ENCODE data around the gene ZNF426. TPM values are rescaled to one million over a fixed set of nuclear protein-coding genes. Genes with fewer than 3 reads are reported as not detected.
A peak's percentile ranks its signal among the peaks of the same experiment; 100 is the strongest.
"Not testable (repeated sequence)": the region's sequence is repeated elsewhere in the genome, so short reads cannot be mapped to it uniquely, and the experiment has no call there.

The ZNF426 gene
- 17.6 and 19.2 TPM in 2 replicates for total RNA-seq

DNA sequence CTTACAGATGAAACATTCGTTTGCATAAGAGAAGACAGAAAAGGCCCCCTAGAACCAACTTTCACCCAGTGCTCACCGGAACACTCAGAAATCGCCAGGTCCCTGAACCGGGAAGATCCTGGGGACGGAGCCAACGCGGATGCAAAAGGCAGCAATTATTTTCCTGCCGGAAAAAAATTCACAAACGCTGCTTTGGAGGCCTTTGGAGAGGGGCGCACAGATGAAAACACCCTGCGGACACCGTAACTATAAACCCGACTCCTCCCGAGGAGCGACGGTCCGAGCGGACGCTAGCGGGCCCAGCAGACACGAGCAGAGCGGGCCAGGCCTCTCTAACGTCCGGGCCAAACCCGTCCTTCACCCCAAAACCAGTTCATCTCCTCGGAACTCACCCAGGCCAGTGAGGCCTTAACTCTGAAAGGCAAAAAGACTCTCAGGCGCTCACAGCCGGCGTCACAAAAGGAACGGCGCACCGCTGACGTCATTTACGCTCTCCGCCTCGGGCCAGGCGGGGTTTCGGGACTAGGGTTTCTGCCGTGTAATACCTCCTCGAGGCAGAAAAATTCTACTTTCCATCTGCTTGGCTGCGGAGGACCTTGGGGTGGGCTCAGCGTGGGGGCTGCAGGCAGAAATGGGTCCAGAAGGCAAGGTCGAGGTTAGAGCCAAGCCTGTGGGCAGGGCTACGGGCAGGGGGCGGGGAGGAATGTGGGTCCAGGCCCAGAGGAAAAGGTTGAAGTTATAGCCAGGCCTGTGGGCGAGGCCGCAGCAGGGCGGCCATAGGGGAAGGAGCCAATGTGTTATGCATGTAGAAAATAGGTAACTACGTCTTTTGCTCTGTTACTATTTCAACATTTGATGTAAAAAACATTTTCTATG, at the start of gene ZNF426:
TSS of gene ZNF426 (minus strand) at position 463 of the 876 bp plus-strand sequence. CDS start 2,413 bp downstream, outside the sequence.
- no peaks in the 10 kb centered on the region for H3K27me3 ChIP-seq (ENCODE audit: control insufficient read depth, insufficient read depth, low read length)
- FAIRE-seq, result peak; percentile 82
- H3K36me3 ChIP-seq (ENCODE audit: control insufficient read depth, insufficient read depth, low read length), result peaks cover 12% of the 10 kb centered on the region
- H3K4me3 ChIP-seq (ENCODE audit: low read depth, low read length), result peak within 1 kb of the TSS; percentile 78
- peak; percentile 72 for DNase-seq (ENCODE audit: low read depth)
- TF ChIP-seq CTCF (IDR thresholded peaks at IDR 0.05; ENCODE audit: insufficient read depth, low read length, severe bottlenecking), result no peak

DNA sequence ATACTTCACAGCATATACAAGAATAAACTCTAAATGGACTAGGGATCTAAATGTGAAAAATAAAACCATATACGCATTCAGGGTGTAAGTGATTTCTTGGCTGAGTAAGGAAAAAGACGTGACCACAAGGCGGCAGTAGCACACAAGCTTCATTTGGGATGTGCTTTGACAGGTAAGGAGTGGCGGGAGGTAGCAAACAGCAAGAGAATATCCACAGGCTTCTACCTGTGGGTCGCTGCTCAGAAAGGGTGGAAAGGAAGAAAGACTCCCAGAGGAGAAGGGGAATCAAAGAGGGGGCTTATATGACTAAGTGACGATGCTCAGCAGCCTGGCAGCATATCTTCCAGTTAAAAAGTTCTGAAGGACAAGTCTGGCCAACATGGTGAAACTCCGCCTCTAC, 48.3 kb upstream of the ZNF426 start:
- FAIRE-seq (no peak), DNase-seq (ENCODE audit: low read depth) (peak; percentile 76)
- no peaks in the 10 kb centered on the region for H3K27me3 ChIP-seq (ENCODE audit: control insufficient read depth, insufficient read depth, low read length)
- no peak overlapping the region for H3K4me3 ChIP-seq (ENCODE audit: low read depth, low read length)
- H3K36me3 ChIP-seq (ENCODE audit: control insufficient read depth, insufficient read depth, low read length), result no peaks in the 10 kb centered on the region
- TF ChIP-seq CTCF (IDR thresholded peaks at IDR 0.05; ENCODE audit: insufficient read depth, low read length, severe bottlenecking), result peak; percentile 73

DNA sequence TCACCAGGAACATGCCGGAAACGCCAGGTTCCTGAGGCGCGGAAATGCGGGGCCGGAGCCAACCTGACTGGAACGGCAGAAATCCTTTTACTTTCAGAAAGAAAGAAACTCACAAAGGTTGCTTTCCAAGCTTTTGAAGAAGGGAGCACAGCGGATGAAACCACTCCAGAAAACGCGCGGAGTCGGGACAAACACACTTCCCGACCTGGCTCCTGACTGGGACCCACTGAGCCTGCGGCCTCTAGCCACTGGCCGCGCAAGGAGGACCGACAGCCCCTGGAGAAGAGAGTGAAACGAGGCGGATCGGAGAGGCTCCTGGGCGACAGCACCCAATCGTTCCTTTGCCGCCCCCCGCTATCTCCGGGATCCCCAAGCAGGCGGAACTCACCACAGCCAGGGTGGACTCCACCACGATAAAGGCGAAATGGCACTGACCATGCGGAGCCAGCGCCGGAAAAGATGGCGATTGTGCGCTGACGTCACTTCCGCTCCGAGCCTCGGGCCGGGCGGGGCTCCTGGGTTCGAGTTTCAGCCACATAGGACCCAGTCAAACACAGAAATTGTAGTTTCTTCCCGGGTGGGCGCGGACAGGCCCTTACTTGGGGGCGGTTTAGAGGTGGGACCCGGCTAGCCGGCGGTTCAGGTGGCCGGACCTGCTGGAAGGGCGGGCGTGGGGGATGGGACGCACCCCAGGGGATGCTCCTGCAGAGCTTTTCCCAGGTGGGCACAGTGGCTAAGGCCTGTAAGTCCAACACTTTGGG, 45.8 kb upstream of the ZNF426 start, which contains the start of gene ZNF121:
TSS of gene ZNF121 (minus strand) at position 432 of the 761 bp plus-strand sequence. CDS start 16,407 bp downstream, outside the sequence.
- Histone ChIP-seq H3K27me3 (ENCODE audit: control insufficient read depth, insufficient read depth, low read length) (no peaks in the 10 kb centered on the region), H3K4me3 (ENCODE audit: low read depth, low read length) (peak within 1 kb of the TSS; percentile 60), H3K36me3 (ENCODE audit: control insufficient read depth, insufficient read depth, low read length) (peaks cover 4% of the 10 kb centered on the region)
- TF ChIP-seq CTCF (IDR thresholded peaks at IDR 0.05; ENCODE audit: insufficient read depth, low read length, severe bottlenecking), result no peak
- DNase-seq (ENCODE audit: low read depth) (peak; percentile 50), FAIRE-seq (no peak)

DNA sequence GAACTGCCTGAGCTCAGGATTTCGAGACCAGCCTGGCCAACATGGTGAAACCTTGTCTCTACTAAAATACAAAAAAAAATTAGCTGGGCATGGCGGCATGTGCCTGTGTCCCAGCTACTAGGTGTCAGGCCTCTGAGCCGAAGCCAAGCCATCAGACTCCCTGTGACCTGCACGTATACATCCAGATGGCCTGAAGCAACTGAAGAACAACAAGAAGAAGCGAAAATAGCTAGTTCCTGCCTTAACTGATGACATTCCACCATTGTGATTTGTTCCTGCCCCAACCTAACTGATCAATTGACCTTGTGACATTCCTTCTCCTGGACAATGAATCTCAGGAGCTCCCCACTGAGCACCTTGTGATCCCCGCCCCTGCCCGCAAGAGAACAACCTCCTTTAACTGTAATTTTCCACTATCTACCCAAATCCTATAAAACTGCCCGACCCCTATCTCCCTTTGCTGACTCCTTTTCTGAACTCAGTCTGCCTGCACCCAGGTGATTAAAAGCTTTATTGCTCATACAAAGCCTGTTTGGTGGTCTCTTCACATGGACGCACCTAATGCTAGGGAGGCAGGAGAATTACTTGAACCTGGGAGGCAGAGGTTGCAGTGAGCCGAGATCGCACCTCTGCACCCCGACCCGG, 43.8 kb upstream of the ZNF426 start:
- not testable (repeated sequence) for H3K4me3 ChIP-seq (ENCODE audit: low read depth, low read length); FAIRE-seq; H3K27me3 ChIP-seq (ENCODE audit: control insufficient read depth, insufficient read depth, low read length); H3K36me3 ChIP-seq (ENCODE audit: control insufficient read depth, insufficient read depth, low read length); DNase-seq (ENCODE audit: low read depth)

- DNase-seq (ENCODE audit: low read depth), result no peak
- H3K4me3 ChIP-seq (ENCODE audit: low read depth, low read length), result no peak overlapping the region
- H3K36me3 ChIP-seq (ENCODE audit: control insufficient read depth, insufficient read depth, low read length), result peaks cover 6% of the 10 kb centered on the region
- no peaks in the 10 kb centered on the region for H3K27me3 ChIP-seq (ENCODE audit: control insufficient read depth, insufficient read depth, low read length)
- no peak for TF ChIP-seq CTCF (IDR thresholded peaks at IDR 0.05; ENCODE audit: insufficient read depth, low read length, severe bottlenecking)
- no peak for FAIRE-seq
Observed at GRCh38 chr19:9580728-9581127, 42.3 kb upstream of the ZNF426 start.

GRCh38 chr19:9570255-9570654, 31.8 kb upstream of the ZNF426 start:
- no peak for TF ChIP-seq CTCF (IDR thresholded peaks at IDR 0.05; ENCODE audit: insufficient read depth, low read length, severe bottlenecking)
- no peak for FAIRE-seq
- Histone ChIP-seq H3K27me3 (ENCODE audit: control insufficient read depth, insufficient read depth, low read length) (no peaks in the 10 kb centered on the region), H3K36me3 (ENCODE audit: control insufficient read depth, insufficient read depth, low read length) (peaks cover 20% of the 10 kb centered on the region), H3K4me3 (ENCODE audit: low read depth, low read length) (no peak overlapping the region)
- no peak for DNase-seq (ENCODE audit: low read depth)
